HTR-8/SVneo (cell line): ENCODE data around the gene PRKCH.

Experiments used
- DNase-seq: peaks from one replicate; pipeline ENCODE4 v3.0.0; 2011; ENCODE audit warnings: low spot score, mixed read lengths; ENCODE audit not compliant: insufficient read length
- FAIRE-seq: peaks from 2 replicates; lab custom pipeline; 2011; peaks lifted over from hg19 to GRCh38; lab: Jason Lieb, UNC

PRKCH gene

DNA sequence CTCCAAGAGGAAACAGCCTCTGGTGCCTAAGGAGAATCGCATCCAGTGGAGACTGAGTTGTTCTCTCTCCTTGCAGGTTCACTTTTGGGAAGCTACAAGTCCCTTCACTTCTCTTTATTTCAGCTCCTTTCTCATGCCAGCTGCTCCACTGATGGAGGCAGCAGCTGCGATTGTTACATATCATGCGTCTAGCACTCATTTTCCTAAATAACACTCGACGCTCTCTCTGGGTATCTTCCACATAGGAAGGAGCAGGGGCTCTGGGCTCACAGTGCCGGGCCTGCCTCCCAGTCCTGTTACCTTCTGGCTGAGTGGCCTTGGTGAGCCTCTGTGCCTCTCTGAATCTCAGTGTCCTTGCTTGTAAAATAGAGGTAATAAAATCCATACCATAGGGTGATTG is 211.4 kb downstream of the PRKCH start:
- no peak for DNase-seq

GRCh38 chr14:61533513-61534255 is 212.3 kb downstream of the PRKCH start:
- FAIRE-seq (peak; percentile 96), DNase-seq (no peak)

More for the DNA sequence above, 211.4 kb downstream of the PRKCH start:
- FAIRE-seq, result peak; percentile 89

GRCh38 chr14:61535032-61535431 is 213.7 kb downstream of the PRKCH start:
- no peak for FAIRE-seq
- no peak for DNase-seq

- DNase-seq, result no peak
- no peak for FAIRE-seq
These were observed 214.1 kb downstream of the PRKCH start for GRCh38 chr14:61535458-61535857.

DNA sequence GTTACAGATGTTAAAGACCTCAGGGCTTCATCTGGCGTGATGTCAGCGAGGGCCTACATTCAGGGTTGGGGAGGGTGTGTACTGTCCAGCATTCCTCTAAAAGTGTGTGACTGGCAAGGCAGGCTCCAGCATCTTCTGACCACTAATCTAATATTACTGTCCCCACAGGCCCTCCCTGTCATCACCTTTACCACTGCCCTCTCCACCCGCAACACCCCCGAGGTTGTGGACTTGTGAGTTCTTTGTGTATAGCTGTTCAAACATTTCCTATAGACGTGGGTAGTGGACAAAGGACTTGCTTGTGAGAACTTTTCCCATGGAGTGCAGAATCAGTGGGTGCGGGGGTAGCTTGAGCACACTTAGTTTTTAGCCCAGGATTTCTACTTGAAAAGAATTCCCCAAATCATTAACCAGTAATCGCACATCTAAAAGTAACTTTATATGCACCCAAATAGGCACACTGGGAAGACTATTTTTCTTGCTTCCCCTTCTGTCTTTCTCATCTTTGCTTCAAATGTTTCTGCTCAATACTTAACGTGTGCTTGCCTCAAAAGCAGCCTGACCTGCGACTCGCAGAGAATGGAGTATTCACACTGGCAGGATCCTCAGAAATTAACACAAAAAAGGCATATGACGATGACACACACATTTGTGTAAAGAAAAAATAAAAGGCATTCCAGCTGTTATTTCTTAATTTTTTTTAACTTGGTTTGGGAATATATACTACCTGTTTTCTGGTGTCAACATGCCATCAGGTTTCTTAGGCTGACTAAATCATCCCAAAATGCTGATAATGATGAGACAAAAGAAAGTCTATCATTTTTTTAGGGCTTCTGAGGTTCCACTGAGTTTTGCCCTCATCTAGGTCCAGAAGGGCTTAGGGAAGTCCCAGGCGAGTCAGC is 215.5 kb downstream of the PRKCH start:
- DNase-seq (no peak), FAIRE-seq (peak; percentile 95)

DNA sequence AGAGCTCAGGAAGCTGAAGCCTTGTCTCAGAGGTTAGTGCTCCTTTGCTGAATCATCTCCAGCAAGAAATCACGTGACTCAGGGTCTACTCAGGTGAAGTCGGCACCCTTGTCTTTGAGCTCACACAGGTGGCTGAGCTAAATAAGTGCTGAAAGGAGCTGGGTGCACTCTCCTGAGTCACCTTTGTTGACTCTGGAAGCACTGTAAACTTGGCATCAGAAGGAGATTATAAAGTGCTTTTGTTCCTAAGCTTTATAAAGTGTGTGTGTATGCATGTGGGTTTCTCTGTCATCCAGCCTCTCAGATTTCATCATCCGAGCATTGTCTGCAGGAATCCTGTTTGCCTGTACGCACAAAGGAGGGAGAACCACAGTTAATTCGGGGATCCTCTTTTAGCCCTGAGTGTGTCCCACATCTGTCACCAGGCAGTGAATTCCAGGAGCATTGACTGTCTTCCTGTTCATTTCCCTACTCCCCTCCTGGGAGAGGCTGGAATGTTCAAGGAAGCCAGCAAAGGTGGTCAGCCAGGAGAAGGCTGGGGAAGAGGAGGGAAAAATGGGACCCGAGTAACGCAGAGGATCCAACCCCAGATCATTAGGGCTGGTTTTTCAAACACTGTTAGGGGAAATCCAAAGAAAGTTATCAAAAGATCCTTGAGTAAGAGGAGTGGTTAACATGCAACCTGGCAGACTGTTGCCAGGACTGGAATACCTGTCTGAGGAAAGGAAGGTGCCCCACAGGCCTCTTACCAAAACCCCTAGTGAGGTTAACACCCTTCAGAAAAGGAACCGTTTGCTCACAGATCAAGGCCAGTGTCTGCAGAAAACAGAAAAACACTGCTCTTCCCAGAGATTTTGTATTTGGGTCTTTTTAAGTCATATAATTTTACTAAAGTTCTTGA is 216.4 kb downstream of the PRKCH start:
- FAIRE-seq (peak; percentile 98), DNase-seq (peak; percentile 91)

- FAIRE-seq (no peak), DNase-seq (no peak)
These were observed 217.2 kb downstream of the PRKCH start for GRCh38 chr14:61538464-61539022.

- DNase-seq (no peak), FAIRE-seq (peak; percentile 73)
These were observed 218.3 kb downstream of the PRKCH start for GRCh38 chr14:61539631-61540030.

- DNase-seq (no peak), FAIRE-seq (peak; percentile 91)
These were observed 219.6 kb downstream of the PRKCH start for GRCh38 chr14:61540931-61541330.

- FAIRE-seq (no peak), DNase-seq (no peak)
These were observed 221.7 kb downstream of the PRKCH start for GRCh38 chr14:61542848-61543790.

GRCh38 chr14:61543946-61544345 is 222.6 kb downstream of the PRKCH start:
- DNase-seq, result no peak

GRCh38 chr14:61544448-61545330 is 223.3 kb downstream of the PRKCH start:
- DNase-seq (no peak), FAIRE-seq (no peak)

More at GRCh38 chr14:61543946-61544345, 222.6 kb downstream of the PRKCH start:
- FAIRE-seq, result no peak

DNA sequence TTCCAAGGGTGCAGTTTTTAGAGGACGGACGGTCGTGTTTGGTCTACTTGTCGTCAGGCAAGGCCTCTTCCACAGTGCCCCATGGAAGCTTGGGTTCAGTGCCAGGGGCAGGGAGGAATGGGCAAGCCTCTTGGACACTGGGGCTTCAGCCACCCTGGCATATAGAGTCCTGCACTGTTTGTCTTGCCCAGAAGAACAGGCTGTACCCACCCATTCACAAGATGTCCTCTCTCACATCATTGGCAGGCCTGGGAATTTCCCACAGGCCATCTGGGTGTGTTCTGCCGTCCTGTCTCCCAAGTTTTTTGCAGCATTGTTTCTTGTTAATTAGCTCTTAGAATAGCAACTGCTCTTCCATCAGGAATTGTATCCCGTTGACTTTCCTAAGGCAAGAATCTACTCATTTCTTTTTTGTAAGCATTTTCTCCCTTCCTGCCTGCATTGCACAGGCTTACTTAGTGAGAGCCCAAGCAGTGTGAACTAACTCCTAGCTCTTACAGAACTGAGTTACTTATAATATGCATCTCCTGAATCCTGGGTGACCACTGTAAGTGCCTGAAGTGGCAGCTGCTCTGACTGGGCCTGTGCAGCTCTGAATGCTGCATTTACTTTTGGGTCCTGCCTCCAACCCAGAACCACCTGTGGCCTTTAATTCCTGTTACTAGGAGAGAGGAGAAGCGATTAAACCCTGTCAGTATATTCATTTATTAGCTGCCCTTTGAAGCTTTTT is 224.5 kb downstream of the PRKCH start:
- FAIRE-seq, result no peak
- no peak for DNase-seq

DNA sequence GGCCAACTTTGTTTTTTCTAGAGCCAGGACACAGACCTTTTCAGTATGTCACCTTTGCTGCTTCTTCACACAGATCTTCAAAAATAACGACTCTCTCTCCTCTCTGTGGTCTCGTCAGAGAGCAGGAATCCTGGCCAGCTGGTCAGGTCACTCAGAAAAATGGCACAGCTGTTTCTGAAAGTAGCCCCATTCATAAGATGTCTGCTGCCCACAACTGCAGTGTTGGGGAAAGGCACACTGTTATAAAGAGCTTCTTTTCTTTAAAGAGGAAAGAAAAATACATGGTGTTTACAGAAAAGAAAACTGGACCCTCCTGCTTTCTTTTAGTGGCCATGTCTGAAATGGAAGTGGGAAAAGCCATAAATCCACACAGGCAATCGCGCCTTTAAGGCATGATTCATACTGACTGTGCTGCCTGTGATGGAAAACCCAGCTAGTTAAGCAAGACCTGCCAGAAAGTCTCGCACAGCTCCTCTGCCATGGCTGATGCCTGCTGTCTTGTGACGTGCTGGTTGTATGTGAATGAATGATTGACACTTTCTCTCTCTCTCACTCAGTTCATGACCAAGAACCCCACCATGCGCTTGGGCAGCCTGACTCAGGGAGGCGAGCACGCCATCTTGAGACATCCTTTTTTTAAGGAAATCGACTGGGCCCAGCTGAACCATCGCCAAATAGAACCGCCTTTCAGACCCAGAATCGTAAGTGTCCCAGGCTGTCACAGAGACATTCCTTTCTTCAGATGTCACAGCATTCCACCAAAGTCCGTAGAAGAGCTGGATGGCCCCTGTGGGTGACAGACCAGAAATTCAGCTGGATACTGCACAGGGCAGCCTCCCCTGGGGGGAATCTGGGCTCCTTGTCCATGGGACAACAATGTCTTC is 226.0 kb downstream of the PRKCH start:
- peak; percentile 100 for FAIRE-seq
- peak; percentile 99 for DNase-seq

DNA sequence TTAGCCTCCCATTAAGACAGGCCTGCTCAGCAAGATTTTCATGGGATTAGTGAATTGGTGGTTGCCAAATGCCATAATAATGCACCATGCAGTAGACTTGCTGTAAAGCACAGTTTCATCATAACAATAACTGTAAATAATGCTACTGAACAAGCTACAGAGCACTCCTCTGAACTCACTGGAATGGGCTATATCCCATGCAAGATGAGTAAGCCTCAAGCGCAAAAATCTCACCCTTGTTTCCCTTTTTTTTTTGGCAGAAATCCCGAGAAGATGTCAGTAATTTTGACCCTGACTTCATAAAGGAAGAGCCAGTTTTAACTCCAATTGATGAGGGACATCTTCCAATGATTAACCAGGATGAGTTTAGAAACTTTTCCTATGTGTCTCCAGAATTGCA is 228.0 kb downstream of the PRKCH start:
- DNase-seq (no peak), FAIRE-seq (no peak)

- DNase-seq (no peak), FAIRE-seq (no peak)
These were observed 230.0 kb downstream of the PRKCH start for GRCh38 chr14:61551384-61551783.
